CD4-positive, alpha-beta T cell (primary cell): ENCODE measurements around the gene GIT2. TPM values are rescaled to one million over a fixed set of nuclear protein-coding genes. Genes with fewer than 3 reads are reported as not detected.

Experiments used
- ATAC-seq: fragments of 200-7000 bp; cut with Tn5 transposase; one replicate; pipeline ENCODE4 v1.10.0; 2022; ENCODE audit warnings: mild to moderate bottlenecking; ENCODE audit not compliant: poor library complexity
- CTCF ChIA-PET: fragments of 350-600 bp; sonication (Branson Sonifier 250); formaldehyde crosslinking; loops from one replicate; lab custom pipeline; 2021; ENCODE audit warnings: antibody characterized with exemption, inconsistent platforms; lab: Charles Lee
- POLR2A ChIA-PET: fragments of 350-600 bp; sonication (Branson Sonifier 250); formaldehyde crosslinking; loops from one replicate; lab custom pipeline; 2021; ENCODE audit warnings: antibody characterized with exemption, inconsistent platforms; lab: Charles Lee
- DNase-seq, 14 experiments: peaks; one replicate each; pipeline ENCODE4 v3.0.0-alpha.2; 2013 to 2020; ENCODE audit warnings: mixed read lengths in 2 of 14
- H3K27ac ChIP-seq, 2 donors: one replicate each; pipeline versions ENCODE4 v1.5.1 to v1.7.0; 2013; ENCODE audit warnings: low read length in 2 of 2, low read depth in 1 of 2, mild to moderate bottlenecking in 1 of 2
- H3K27me3 ChIP-seq, 2 experiments: 1 replicate in 1 of 2; 2 replicates in 1 of 2; pipeline versions ENCODE4 v1.6.1 to v1.7.0; 2013; ENCODE audit warnings: low read length in 2 of 2, control low read depth in 1 of 2, mild to moderate bottlenecking in 1 of 2, moderate library complexity in 1 of 2; ENCODE audit not compliant: insufficient read depth in 2 of 2, control insufficient read depth in 1 of 2
- H3K36me3 ChIP-seq: one replicate; pipeline ENCODE4 v1.6.1; 2013; ENCODE audit warnings: low read length, control low read depth; ENCODE audit not compliant: insufficient read depth
- H3K4me1 ChIP-seq: one replicate; pipeline ENCODE4 v1.6.1; 2013; ENCODE audit warnings: low read length, control low read depth; ENCODE audit not compliant: insufficient read depth
- H3K4me3 ChIP-seq: one replicate; pipeline ENCODE4 v1.5.1; 2013; ENCODE audit warnings: mild to moderate bottlenecking, low read length, moderate library complexity
- H3K9me3 ChIP-seq, 2 experiments: 1 replicate in 1 of 2; 2 replicates in 1 of 2; pipeline versions ENCODE4 v1.6.1 to v1.7.0; 2013; ENCODE audit warnings: low read length in 2 of 2, mild to moderate bottlenecking in 2 of 2, control low read depth in 1 of 2, moderate library complexity in 1 of 2; ENCODE audit not compliant: control insufficient read depth in 1 of 2, insufficient read depth in 1 of 2
- H3K27ac Mint-ChIP-seq: one replicate; pipeline ENCODE4 v1.8.0; 2020; ENCODE audit warnings: mixed read lengths
- H3K27me3 Mint-ChIP-seq: one replicate; pipeline ENCODE4 v1.8.0; 2021; ENCODE audit warnings: mixed read lengths
- H3K36me3 Mint-ChIP-seq: one replicate; pipeline ENCODE4 v1.8.0; 2021; ENCODE audit warnings: low read depth, mixed read lengths
- H3K4me1 Mint-ChIP-seq: one replicate; pipeline ENCODE4 v1.8.0; 2021; ENCODE audit warnings: low read depth, mixed read lengths
- H3K4me3 Mint-ChIP-seq: one replicate; pipeline ENCODE4 v1.8.0; 2020; ENCODE audit warnings: mild to moderate bottlenecking, mixed read lengths
- H3K9me3 Mint-ChIP-seq: one replicate; pipeline ENCODE4 v1.8.0; 2020; ENCODE audit warnings: mixed read lengths
- CTCF ChIP-seq: fragments of 200-600 bp; IDR thresholded peaks from one replicate; pipeline ENCODE4 v1.8.0; 2022; ENCODE audit warnings: antibody characterized with exemption, mild to moderate bottlenecking
- intact Hi-C, 2 experiments: fragments of 100-400 bp; cut with DNase I in 1 of 2; cut with micrococcal nuclease in 1 of 2; formaldehyde crosslinking; loops; one replicate each; pipeline versions ENCODE4 v1.15.1 to v1.9.0; 2023 to 2025; cut with DNase I, micrococcal nuclease
- total RNA-seq, 174 experiments: library from RNA in 2 of 174; stranded (reverse) in 2 of 174; gene quantifications; one replicate each; pipeline ENCODE4 v1.2.3 and lab custom pipeline; 2021 to 2026

GIT2 gene
- total RNA-seq, 2 experiments from 2014 or later: 68.6 to 70.7 TPM

- no peak overlapping the region for H3K27ac ChIP-seq
- intact Hi-C loops: no loop called here
- Mint-ChIP-seq H3K27ac (peak overlapping the region; percentile 80), H3K36me3 (peaks cover 90% of the 10 kb centered on the region), H3K4me1 (peaks cover 25% of the 10 kb centered on the region), H3K4me3 (no peak overlapping the region), H3K27me3 (no peaks in the 10 kb centered on the region), H3K9me3 (no peaks in the 10 kb centered on the region)
- DNase-seq (no peak), ATAC-seq (no peak)
- ChIA-PET POLR2A (interaction anchor here (1.0 kb wide), 1 partner anchor 44 kb away, joined by 4 read pairs; no protein-coding TSS in a partner anchor), CTCF (no interaction called here)
- H3K4me1 ChIP-seq: peaks cover 17% of the 10 kb centered on the region
- H3K4me3 ChIP-seq: no peak overlapping the region
- no peaks in the 10 kb centered on the region for H3K9me3 ChIP-seq
- H3K27me3 ChIP-seq: no peaks in the 10 kb centered on the region
- TF ChIP-seq CTCF: no peak
- H3K36me3 ChIP-seq: peaks cover 62% of the 10 kb centered on the region
Observed at GRCh38 chr12:110035534-110036104, 39.5 kb upstream of the GIT2 start.

- TF ChIP-seq CTCF: no peak
- no peak overlapping the region for H3K27ac Mint-ChIP-seq
- H3K4me3 Mint-ChIP-seq: no peak overlapping the region
- H3K4me3 ChIP-seq: no peak overlapping the region
- H3K36me3 ChIP-seq: peaks cover 78% of the 10 kb centered on the region
- peaks cover 92% of the 10 kb centered on the region for H3K36me3 Mint-ChIP-seq
- peaks cover under 1% of the 10 kb centered on the region for H3K4me1 ChIP-seq
- ChIA-PET CTCF (no interaction called here), POLR2A (no interaction called here)
- intact Hi-C loops: no loop called here
- no peaks in the 10 kb centered on the region for H3K27me3 ChIP-seq
- H3K9me3 ChIP-seq: no peaks in the 10 kb centered on the region
- H3K9me3 Mint-ChIP-seq: no peaks in the 10 kb centered on the region
- peaks cover 8% of the 10 kb centered on the region for H3K4me1 Mint-ChIP-seq
- H3K27me3 Mint-ChIP-seq: no peaks in the 10 kb centered on the region
- H3K27ac ChIP-seq: no peak overlapping the region
- ATAC-seq: no peak
- no peak for DNase-seq
Observed at GRCh38 chr12:110033888-110034287, 37.7 kb upstream of the GIT2 start.

GRCh38 chr12:110029290-110029815 lies 33.2 kb upstream of the GIT2 start:
- Mint-ChIP-seq H3K27ac (peak overlapping the region; percentile 9), H3K4me1 (no peaks in the 10 kb centered on the region), H3K36me3 (peaks cover 83% of the 10 kb centered on the region), H3K9me3 (no peaks in the 10 kb centered on the region), H3K4me3 (no peak overlapping the region), H3K27me3 (no peaks in the 10 kb centered on the region)
- no peak for TF ChIP-seq CTCF
- DNase-seq: no peak
- Histone ChIP-seq H3K27me3 (no peaks in the 10 kb centered on the region), H3K27ac (no peak overlapping the region), H3K36me3 (peaks cover 81% of the 10 kb centered on the region), H3K4me3 (no peak overlapping the region), H3K9me3 (no peaks in the 10 kb centered on the region), H3K4me1 (no peaks in the 10 kb centered on the region)
- no peak for ATAC-seq
- ChIA-PET CTCF (no interaction called here), POLR2A (interaction anchor here (1.1 kb wide), 1 partner anchor 50 kb away, joined by 3 read pairs; no protein-coding TSS in a partner anchor)
- intact Hi-C loops: no loop called here
